ENCODE data around the gene AMN1.

DNA sequence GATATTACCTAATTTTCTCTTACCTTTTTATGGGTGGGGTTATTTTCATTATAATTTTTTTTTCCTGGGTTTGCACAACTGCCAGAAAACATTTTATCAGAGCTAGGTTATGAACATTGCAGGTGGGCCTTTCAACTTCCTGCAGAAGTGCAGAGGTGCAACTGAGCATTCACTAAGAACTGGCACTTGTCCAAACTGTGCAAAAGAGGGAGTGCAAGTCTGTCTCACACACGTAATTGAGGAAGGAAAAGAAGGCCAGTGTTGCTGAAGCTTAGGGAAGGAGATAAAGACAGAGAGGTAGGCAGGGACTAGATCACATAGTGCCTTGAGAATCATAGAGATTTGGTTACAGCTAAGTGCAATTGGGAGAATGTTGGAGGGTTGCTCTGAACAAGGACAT is 14.1 kb upstream of the AMN1 start:
- TF ChIP-seq, protein P1, sequence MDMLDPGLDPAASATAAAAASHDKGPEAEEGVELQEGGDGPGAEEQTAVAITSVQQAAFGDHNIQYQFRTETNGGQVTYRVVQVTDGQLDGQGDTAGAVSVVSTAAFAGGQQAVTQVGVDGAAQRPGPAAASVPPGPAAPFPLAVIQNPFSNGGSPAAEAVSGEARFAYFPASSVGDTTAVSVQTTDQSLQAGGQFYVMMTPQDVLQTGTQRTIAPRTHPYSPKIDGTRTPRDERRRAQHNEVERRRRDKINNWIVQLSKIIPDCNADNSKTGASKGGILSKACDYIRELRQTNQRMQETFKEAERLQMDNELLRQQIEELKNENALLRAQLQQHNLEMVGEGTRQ (CRISPR knock-in tag; IDR thresholded peaks at IDR 0.05): no peak
- TF ChIP-seq, protein P2, sequence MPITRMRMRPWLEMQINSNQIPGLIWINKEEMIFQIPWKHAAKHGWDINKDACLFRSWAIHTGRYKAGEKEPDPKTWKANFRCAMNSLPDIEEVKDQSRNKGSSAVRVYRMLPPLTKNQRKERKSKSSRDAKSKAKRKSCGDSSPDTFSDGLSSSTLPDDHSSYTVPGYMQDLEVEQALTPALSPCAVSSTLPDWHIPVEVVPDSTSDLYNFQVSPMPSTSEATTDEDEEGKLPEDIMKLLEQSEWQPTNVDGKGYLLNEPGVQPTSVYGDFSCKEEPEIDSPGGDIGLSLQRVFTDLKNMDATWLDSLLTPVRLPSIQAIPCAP (CRISPR knock-in tag; IDR thresholded peaks at IDR 0.05): no peak
- TF ChIP-seq ZNF121 (CRISPR knock-in tag; IDR thresholded peaks at IDR 0.05) (no peak), TCF7 (CRISPR knock-in tag; IDR thresholded peaks at IDR 0.05; ENCODE audit: low read depth) (no peak), MYBL2 (CRISPR knock-in tag; IDR thresholded peaks at IDR 0.05) (no peak), RELA (CRISPR knock-in tag; IDR thresholded peaks at IDR 0.05; ENCODE audit: borderline replicate concordance) (no peak), FOXK1 (CRISPR knock-in tag; IDR thresholded peaks at IDR 0.05) (no peak), SP1 (CRISPR knock-in tag; conservative IDR thresholded peaks at IDR 0.05) (no peak)
- TF ChIP-seq, protein P3, sequence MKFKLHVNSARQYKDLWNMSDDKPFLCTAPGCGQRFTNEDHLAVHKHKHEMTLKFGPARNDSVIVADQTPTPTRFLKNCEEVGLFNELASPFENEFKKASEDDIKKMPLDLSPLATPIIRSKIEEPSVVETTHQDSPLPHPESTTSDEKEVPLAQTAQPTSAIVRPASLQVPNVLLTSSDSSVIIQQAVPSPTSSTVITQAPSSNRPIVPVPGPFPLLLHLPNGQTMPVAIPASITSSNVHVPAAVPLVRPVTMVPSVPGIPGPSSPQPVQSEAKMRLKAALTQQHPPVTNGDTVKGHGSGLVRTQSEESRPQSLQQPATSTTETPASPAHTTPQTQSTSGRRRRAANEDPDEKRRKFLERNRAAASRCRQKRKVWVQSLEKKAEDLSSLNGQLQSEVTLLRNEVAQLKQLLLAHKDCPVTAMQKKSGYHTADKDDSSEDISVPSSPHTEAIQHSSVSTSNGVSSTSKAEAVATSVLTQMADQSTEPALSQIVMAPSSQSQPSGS (CRISPR knock-in tag; IDR thresholded peaks at IDR 0.05; ENCODE audit: borderline replicate concordance, low read depth): no peak
- TF ChIP-seq, protein P4, sequence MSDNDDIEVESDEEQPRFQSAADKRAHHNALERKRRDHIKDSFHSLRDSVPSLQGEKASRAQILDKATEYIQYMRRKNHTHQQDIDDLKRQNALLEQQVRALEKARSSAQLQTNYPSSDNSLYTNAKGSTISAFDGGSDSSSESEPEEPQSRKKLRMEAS (CRISPR knock-in tag; IDR thresholded peaks at IDR 0.05): no peak
- TF ChIP-seq, protein P5, sequence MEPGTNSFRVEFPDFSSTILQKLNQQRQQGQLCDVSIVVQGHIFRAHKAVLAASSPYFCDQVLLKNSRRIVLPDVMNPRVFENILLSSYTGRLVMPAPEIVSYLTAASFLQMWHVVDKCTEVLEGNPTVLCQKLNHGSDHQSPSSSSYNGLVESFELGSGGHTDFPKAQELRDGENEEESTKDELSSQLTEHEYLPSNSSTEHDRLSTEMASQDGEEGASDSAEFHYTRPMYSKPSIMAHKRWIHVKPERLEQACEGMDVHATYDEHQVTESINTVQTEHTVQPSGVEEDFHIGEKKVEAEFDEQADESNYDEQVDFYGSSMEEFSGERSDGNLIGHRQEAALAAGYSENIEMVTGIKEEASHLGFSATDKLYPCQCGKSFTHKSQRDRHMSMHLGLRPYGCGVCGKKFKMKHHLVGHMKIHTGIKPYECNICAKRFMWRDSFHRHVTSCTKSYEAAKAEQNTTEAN (CRISPR knock-in tag; IDR thresholded peaks at IDR 0.05): no peak
- TF ChIP-seq, protein P6, sequence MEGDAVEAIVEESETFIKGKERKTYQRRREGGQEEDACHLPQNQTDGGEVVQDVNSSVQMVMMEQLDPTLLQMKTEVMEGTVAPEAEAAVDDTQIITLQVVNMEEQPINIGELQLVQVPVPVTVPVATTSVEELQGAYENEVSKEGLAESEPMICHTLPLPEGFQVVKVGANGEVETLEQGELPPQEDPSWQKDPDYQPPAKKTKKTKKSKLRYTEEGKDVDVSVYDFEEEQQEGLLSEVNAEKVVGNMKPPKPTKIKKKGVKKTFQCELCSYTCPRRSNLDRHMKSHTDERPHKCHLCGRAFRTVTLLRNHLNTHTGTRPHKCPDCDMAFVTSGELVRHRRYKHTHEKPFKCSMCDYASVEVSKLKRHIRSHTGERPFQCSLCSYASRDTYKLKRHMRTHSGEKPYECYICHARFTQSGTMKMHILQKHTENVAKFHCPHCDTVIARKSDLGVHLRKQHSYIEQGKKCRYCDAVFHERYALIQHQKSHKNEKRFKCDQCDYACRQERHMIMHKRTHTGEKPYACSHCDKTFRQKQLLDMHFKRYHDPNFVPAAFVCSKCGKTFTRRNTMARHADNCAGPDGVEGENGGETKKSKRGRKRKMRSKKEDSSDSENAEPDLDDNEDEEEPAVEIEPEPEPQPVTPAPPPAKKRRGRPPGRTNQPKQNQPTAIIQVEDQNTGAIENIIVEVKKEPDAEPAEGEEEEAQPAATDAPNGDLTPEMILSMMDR (IDR thresholded peaks at IDR 0.05): no peak
- TF ChIP-seq, protein P7, sequence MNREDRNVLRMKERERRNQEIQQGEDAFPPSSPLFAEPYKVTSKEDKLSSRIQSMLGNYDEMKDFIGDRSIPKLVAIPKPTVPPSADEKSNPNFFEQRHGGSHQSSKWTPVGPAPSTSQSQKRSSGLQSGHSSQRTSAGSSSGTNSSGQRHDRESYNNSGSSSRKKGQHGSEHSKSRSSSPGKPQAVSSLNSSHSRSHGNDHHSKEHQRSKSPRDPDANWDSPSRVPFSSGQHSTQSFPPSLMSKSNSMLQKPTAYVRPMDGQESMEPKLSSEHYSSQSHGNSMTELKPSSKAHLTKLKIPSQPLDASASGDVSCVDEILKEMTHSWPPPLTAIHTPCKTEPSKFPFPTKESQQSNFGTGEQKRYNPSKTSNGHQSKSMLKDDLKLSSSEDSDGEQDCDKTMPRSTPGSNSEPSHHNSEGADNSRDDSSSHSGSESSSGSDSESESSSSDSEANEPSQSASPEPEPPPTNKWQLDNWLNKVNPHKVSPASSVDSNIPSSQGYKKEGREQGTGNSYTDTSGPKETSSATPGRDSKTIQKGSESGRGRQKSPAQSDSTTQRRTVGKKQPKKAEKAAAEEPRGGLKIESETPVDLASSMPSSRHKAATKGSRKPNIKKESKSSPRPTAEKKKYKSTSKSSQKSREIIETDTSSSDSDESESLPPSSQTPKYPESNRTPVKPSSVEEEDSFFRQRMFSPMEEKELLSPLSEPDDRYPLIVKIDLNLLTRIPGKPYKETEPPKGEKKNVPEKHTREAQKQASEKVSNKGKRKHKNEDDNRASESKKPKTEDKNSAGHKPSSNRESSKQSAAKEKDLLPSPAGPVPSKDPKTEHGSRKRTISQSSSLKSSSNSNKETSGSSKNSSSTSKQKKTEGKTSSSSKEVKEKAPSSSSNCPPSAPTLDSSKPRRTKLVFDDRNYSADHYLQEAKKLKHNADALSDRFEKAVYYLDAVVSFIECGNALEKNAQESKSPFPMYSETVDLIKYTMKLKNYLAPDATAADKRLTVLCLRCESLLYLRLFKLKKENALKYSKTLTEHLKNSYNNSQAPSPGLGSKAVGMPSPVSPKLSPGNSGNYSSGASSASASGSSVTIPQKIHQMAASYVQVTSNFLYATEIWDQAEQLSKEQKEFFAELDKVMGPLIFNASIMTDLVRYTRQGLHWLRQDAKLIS (CRISPR knock-in tag; IDR thresholded peaks at IDR 0.05; ENCODE audit: borderline replicate concordance): no peak
- TF ChIP-seq, protein P8, sequence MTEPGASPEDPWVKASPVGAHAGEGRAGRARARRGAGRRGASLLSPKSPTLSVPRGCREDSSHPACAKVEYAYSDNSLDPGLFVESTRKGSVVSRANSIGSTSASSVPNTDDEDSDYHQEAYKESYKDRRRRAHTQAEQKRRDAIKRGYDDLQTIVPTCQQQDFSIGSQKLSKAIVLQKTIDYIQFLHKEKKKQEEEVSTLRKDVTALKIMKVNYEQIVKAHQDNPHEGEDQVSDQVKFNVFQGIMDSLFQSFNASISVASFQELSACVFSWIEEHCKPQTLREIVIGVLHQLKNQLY (CRISPR knock-in tag; IDR thresholded peaks at IDR 0.05): no peak
